Upper lobe of left lung (tissue), 6 donors: ENCODE measurements around the gene TKFC. TPM values are rescaled to one million over a fixed set of nuclear protein-coding genes. Genes with fewer than 3 reads are reported as not detected.

ENCODE experiments used
- ATAC-seq, 2 donors: fragments of 200-7000 bp; cut with Tn5 transposase; one replicate each; pipeline ENCODE4 v1.9.1; 2022; ENCODE audit warnings: mild to moderate bottlenecking in 2 of 2, moderate library complexity in 2 of 2; ENCODE audit not compliant: low FRiP score in 2 of 2
- DNase-seq, 2 donors: peaks; one replicate each; pipeline ENCODE4 v3.0.0-alpha.2; 2019 to 2020
- H3K27ac ChIP-seq, 4 donors: fragments of 200-600 bp; sonication (generic); one replicate each; pipeline ENCODE4 v1.5.1; 2016 to 2019
- H3K27me3 ChIP-seq, 4 donors: fragments of 200-600 bp; sonication (generic); one replicate each; pipeline ENCODE4 v1.5.1; 2017 to 2019
- H3K36me3 ChIP-seq, 4 donors: fragments of 200-600 bp; sonication (generic); one replicate each; pipeline ENCODE4 v1.5.1; 2016 to 2019
- H3K4me1 ChIP-seq, 4 donors: fragments of 200-600 bp; sonication (generic); one replicate each; pipeline ENCODE4 v1.5.1; 2018 to 2019
- H3K4me3 ChIP-seq, 4 donors: fragments of 200-600 bp; sonication (generic); one replicate each; pipeline ENCODE4 v1.5.1; 2017 to 2019; ENCODE audit warnings: mild to moderate bottlenecking in 2 of 4, moderate library complexity in 1 of 4
- H3K9me3 ChIP-seq, 4 donors: fragments of 200-600 bp; sonication (generic); one replicate each; pipeline ENCODE4 v1.5.1; 2018 to 2019
- CTCF ChIP-seq, 6 experiments: fragments of 450-650 bp in 4 of 6; fragments of 200-600 bp in 2 of 6; sonication (generic) in 2 of 6; IDR thresholded peaks; one replicate each; pipeline ENCODE4 v1.5.1; 2016 to 2019; ENCODE audit warnings: antibody characterized with exemption in 6 of 6
- EP300 ChIP-seq, 4 donors: sonication (generic); formaldehyde crosslinking; IDR thresholded peaks; one replicate each; pipeline ENCODE4 v1.5.1; 2017; ENCODE audit warnings: antibody characterized with exemption in 4 of 4, control low read depth in 2 of 4
- POLR2A ChIP-seq, 4 donors: fragments of 450-650 bp; IDR thresholded peaks; one replicate each; pipeline ENCODE4 v1.5.1; 2016 to 2017; ENCODE audit warnings: antibody characterized with exemption in 4 of 4, mild to moderate bottlenecking in 2 of 4
- POLR2AphosphoS5 ChIP-seq, 2 donors: sonication (generic); formaldehyde crosslinking; IDR thresholded peaks; one replicate each; pipeline ENCODE4 v1.5.1; 2017; ENCODE audit warnings: antibody characterized with exemption in 2 of 2
- WGBS, 2 donors: methylation state at CpG; one replicate each; pipeline ENCODE4 v1.1.5; 2017 to 2018; 5-methylcytosine and 5-hydroxymethylcytosine counted together
- total RNA-seq, 6 donors: library from RNA; depleted of rRNA in 4 of 6; stranded (reverse); fragments of >200 nt in 4 of 6; gene quantifications; one replicate each; pipeline versions ENCODE4 v1.1.0 to v1.2.1, GENCODE V29; 2016 to 2021
- donor health status: DM: no; HTN: no; CAD: no; lungs with moderate emphysema.
- donor health status: DM: no; HTN: yes; CAD: no; lungs with severe emphysema.

Gene TKFC
- total RNA-seq: 10 to 100 TPM; 26.4 to 75.4 (median 36.1) TPM

GRCh38 chr11:61332797-61333549 is at the start of gene TKFC, which contains the start of gene DDB1:
Gene TKFC (plus strand): TSS chr11:61333228. CDS start chr11:61334729, 1,501 bp downstream.
Gene DDB1 (minus strand): TSS chr11:61333105. CDS start chr11:61332968, 137 bp downstream.
- peak within 1 kb of the TSS; percentile 56 to 98 (median 84) for H3K4me3 ChIP-seq
- H3K27me3 ChIP-seq: no peaks in the 10 kb centered on the region
- peaks cover 5 to 21% (median 13%) of the 10 kb centered on the region in 4 donors for H3K36me3 ChIP-seq
- H3K9me3 ChIP-seq: no peaks in the 10 kb centered on the region
- 0 to 1% methylated on average over 5 to 42 of the region's 81 CpGs for WGBS, 2 donors
- H3K27ac ChIP-seq: peak within 1 kb of the TSS; percentile 84 to 96 (median 91)
- DNase-seq: peak; percentile 97 to 99
- TF ChIP-seq EP300 (IDR thresholded peaks at IDR 0.05) (peak in 1 of 4 donors; percentile 52), POLR2A (IDR thresholded peaks at IDR 0.05) (peak in 3 of 4 donors; percentile 73 to 89 (median 80)), POLR2AphosphoS5 (IDR thresholded peaks at IDR 0.05) (peak; percentile 64 to 91), CTCF (IDR thresholded peaks at IDR 0.05) (peak in 1 of 6 experiments; percentile 30)
- peak; percentile 96 to 97 for ATAC-seq
- H3K4me1 ChIP-seq: peaks cover 24 to 34% (median 31%) of the 10 kb centered on the region in 4 donors

GRCh38 chr11:61283613-61284012 is 49.4 kb upstream of the TKFC start:
- DNase-seq: no peak
- WGBS, 2 donors: 94 to 95% methylated on average over 4 of the region's 4 CpGs
- no peaks in the 10 kb centered on the region for H3K36me3 ChIP-seq
- H3K27me3 ChIP-seq: no peaks in the 10 kb centered on the region
- no peak overlapping the region for H3K4me3 ChIP-seq
- H3K4me1 ChIP-seq: peaks cover 0 to 7% (median 1%) of the 10 kb centered on the region in 4 donors
- TF ChIP-seq POLR2AphosphoS5 (IDR thresholded peaks at IDR 0.05) (no peak), CTCF (IDR thresholded peaks at IDR 0.05) (no peak), EP300 (IDR thresholded peaks at IDR 0.05) (no peak), POLR2A (IDR thresholded peaks at IDR 0.05) (no peak)
- no peak overlapping the region for H3K27ac ChIP-seq
- ATAC-seq: no peak
- no peaks in the 10 kb centered on the region for H3K9me3 ChIP-seq

- no peaks in the 10 kb centered on the region for H3K4me1 ChIP-seq
- H3K4me3 ChIP-seq: no peak overlapping the region
- no peak for ATAC-seq
- no peak overlapping the region for H3K27ac ChIP-seq
- DNase-seq: no peak
- H3K9me3 ChIP-seq: no peaks in the 10 kb centered on the region
- WGBS, 2 donors: 83 to 92% methylated on average over 14 of the region's 14 CpGs
- no peaks in the 10 kb centered on the region for H3K36me3 ChIP-seq
- TF ChIP-seq EP300 (IDR thresholded peaks at IDR 0.05) (no peak), POLR2A (IDR thresholded peaks at IDR 0.05) (no peak)
- H3K27me3 ChIP-seq: no peaks in the 10 kb centered on the region
Measured at GRCh38 chr11:61287338-61287977, 45.6 kb upstream of the TKFC start.

GRCh38 chr11:61290905-61291690 is 41.9 kb upstream of the TKFC start:
- Histone ChIP-seq H3K9me3 (no peaks in the 10 kb centered on the region), H3K27me3 (peaks cover 0 to 18% (median 7%) of the 10 kb centered on the region in 4 donors), H3K4me3 (no peak overlapping the region), H3K27ac (no peak overlapping the region), H3K36me3 (no peaks in the 10 kb centered on the region), H3K4me1 (peaks cover 20 to 23% (median 21%) of the 10 kb centered on the region in 4 donors)
- DNase-seq (peak in 1 of 2 donors; percentile 69), ATAC-seq (no peak)
- TF ChIP-seq POLR2AphosphoS5 (IDR thresholded peaks at IDR 0.05) (no peak), CTCF (IDR thresholded peaks at IDR 0.05) (no peak), EP300 (IDR thresholded peaks at IDR 0.05) (no peak), POLR2A (IDR thresholded peaks at IDR 0.05) (no peak)
- 79 to 85% methylated on average over 12 of the region's 12 CpGs for WGBS, 2 donors
